ENCODE measurements around the gene U2AF1.
"Not testable (repeated sequence)": the region's sequence is repeated elsewhere in the genome, so short reads cannot be mapped to it uniquely, and the experiment has no call there.

The U2AF1 gene

GRCh38 chr21:43076643-43077042, 30.7 kb downstream of the U2AF1 start:
- DNase-seq (ENCODE audit: low read depth in 2 of 2) = not testable (repeated sequence)

DNA sequence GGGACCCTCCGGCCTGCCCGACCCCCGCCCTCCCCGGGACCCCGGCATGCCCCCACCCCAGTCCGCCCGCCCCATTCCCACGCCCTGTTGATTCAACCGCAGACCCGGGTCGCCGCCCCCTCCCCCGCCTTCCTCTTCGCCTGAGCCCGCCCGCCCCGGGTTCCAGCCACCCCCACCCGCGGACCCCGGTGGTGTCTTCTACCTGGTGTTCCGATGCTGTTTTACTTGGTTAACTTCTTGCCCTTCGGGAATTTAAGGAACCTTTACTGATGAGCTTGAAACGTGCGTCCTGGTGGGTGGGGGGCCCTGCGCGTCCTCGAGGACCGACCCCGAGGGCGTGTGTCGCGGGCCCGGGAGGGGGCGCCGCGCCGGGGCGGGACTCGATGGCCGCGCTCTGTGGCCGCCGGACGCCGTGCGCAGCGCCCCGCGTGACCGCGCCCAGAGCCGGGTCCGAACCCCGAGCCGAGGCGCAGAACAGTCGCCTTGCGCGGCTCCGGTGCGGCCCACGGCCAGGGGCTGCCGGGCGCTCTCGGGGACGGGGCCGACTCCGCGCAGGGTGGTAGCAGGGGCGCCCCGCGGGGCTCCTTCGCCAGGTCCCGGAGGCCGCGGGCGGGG, 31.2 kb downstream of the U2AF1 start:
- DNase-seq (ENCODE audit: low read depth in 2 of 2) = not testable (repeated sequence)

- DNase-seq (ENCODE audit: low read depth in 2 of 2) = not testable (repeated sequence)
These were observed 32.0 kb downstream of the U2AF1 start, which contains the start of gene CBS for GRCh38 chr21:43075170-43076022. TSS of gene CBS (minus strand) at chr21:43075835. CDS start at chr21:43072193, 3,642 bp downstream.

GRCh38 chr21:43074401-43075169, 32.8 kb downstream of the U2AF1 start:
- DNase-seq (ENCODE audit: low read depth in 2 of 2) = not testable (repeated sequence)

GRCh38 chr21:43072742-43073141, 34.6 kb downstream of the U2AF1 start:
- not testable (repeated sequence) for DNase-seq (ENCODE audit: low read depth in 2 of 2)

DNA sequence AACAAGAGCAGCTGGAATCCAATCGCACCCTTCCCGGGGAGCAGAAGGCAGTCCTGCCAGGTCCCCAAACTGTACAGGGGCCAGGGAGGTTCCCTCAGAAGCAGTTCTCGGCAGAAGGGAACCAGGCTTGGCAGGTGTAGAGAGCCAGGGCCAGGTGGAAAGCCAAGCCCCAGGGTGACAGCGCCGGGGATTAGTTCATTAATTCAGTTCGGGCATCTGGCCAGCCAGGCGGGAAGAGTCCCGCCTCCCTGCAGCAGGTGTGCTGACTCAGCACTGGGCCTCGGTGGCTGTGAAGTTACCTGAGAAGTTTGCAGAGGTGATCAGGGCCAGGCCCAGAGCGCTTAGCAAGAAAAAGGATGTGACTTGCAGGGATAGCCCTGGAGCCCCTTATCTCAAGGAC, 37.7 kb downstream of the U2AF1 start:
- not testable (repeated sequence) for DNase-seq (ENCODE audit: low read depth in 2 of 2)

DNA sequence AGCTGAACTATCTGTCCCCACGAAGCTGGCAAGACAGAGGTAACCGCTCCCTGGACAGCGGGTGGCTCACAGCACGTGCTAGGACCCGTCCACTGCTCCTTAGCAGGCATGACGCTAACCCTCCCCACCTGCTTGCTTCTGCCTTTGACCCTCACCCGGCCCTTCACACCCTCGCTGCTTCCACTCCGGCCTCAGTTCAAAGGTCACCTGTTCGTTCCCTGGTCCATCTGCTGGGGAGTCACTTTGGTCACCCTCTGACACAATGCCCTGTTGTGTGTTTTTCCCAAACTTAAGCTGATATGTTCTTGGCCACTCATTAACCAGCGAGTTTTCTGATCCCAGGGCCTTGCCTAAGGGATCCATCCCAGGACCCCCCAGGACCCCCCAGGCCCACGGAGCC, 39.3 kb downstream of the U2AF1 start:
- DNase-seq (ENCODE audit: low read depth in 2 of 2) = not testable (repeated sequence)

DNA sequence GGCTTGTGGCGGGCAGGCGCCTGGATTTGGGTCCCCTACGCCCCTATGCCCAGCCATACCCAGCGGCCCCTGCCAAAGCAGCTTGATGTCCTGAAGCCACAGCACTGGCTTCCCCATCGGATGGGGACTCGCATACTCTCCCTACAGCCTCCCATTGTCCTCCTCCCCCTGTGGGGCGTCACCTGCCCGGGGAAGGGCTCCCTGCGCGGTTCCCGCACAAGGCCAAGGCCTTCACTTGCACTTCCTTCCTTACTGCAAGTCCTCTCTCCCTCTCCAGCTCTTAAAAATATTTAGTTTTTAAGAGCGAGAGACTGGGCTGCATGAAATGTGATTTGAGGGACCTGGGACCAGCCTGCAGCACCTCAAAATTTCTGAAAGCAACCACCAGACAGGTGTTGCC, 40.7 kb downstream of the U2AF1 start:
- DNase-seq (ENCODE audit: low read depth in 2 of 2) = not testable (repeated sequence)

DNA sequence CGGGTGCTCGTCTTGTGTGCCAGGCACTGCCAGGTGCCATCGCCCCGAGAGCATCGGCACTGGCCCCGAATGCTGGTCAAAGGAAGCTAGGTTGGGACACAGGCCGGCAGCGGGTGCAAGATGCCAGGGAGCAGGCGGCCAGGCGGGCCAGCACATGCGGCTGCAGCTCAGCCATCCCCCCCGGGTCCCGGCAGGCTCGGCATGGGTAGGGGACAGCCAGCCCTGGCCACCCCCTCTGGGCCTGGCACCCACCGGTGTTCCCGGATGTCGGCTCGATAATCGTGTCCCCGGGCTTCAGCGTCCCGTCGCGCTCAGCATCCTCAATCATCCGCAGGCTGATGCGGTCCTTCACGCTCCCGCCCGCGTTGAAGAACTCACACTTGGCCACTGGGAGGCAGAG, 41.4 kb downstream of the U2AF1 start:
- DNase-seq (ENCODE audit: low read depth in 2 of 2) = not testable (repeated sequence)

DNA sequence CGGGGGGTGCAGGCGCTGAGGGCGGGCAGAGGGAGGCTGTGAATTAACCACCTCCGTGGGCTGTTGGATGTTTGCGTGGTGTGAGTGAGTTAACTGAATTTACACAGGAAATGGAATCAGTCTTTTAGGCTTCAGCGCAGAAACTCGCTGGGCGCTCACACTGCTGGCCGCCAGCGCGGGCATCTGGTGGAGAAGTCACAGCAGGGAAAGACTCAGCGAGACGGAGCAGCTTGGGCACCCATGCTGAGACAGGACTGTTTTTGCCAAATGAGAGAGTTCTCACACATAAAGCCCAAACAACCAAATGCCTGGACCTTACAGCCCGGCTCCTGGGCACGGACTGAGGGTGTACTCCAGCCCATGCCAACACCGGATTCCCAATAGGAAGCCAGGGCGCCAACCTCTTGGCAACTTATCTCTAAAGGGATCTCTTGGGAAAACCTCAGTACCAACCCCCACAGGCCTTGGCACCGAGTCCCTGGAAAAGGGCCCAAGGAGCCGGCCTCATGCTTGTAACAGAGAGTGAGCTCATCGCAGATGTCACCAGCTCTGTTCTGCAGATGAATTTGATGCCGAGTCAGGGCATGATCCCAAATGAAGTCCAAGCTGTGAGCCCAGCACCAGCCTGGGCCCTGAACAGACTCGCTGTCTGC, 43.0 kb downstream of the U2AF1 start:
- DNase-seq (ENCODE audit: low read depth in 2 of 2) = not testable (repeated sequence)

DNA sequence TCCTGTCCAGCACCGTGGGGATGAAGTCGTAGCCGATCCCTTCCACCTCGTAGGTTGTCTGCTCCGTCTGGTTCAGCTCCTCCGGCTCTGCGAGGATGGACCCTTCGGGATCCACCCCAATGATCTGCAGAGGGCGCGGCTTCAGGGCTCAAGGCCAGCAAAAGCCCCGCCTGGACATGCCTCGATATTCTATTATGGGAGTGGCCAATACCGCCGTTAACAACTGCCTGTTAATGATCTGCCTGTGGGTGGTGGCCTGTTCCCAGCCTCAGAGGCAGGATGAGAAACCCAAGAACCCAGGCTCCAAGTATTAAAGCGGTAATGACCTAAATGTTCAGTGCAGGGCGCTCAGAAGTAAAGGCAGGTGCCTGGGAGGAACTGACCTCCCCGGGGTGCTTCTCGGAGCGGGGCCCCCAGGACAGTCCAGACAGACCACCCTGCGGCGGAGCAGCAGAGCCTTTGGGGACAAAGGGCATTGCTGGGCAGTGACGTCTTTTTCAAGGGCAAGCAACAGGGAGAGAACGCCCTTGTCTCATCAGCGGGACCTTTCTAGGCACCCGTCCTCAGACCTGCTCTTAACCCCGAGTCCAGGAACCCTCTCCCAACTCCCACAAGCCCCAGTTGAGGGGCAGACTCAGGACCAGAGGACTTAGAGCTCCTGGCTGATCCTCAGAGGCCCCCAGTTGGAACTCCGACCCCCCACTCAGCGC, 44.3 kb downstream of the U2AF1 start:
- not testable (repeated sequence) for DNase-seq (ENCODE audit: low read depth in 2 of 2)

- DNase-seq (ENCODE audit: low read depth in 2 of 2) = not testable (repeated sequence)
These were observed 54.3 kb downstream of the U2AF1 start for GRCh38 chr21:43053112-43053511.

- not testable (repeated sequence) for DNase-seq (ENCODE audit: low read depth in 2 of 2)
These were observed 61.2 kb downstream of the U2AF1 start for GRCh38 chr21:43045876-43046821.

- not testable (repeated sequence) for DNase-seq (ENCODE audit: low read depth in 2 of 2)
These were observed 62.0 kb downstream of the U2AF1 start for GRCh38 chr21:43045165-43045875.

- DNase-seq (ENCODE audit: low read depth in 2 of 2) = not testable (repeated sequence)
These were observed 62.8 kb downstream of the U2AF1 start for GRCh38 chr21:43044547-43044946.

DNA sequence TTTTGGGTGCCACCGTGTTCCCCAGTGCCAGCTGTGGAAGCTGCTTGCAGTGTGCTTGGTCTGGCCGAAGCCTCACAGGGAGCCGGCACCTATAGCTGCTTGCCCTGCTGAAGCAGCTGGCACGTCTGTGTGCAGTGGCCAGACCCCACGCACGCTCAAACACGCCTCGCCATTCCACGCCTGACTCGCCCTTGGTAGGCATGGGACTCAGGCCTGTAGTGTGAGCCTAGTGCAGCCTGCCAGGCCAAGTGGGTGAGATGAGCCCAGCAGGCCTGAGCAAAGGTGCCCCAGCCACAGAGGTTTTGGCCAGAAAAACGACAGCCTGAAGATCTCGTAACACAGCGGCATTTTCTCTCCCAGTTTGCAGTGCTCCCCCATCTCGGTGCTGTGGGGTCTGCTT, 64.1 kb downstream of the U2AF1 start:
- not testable (repeated sequence) for DNase-seq (ENCODE audit: low read depth in 2 of 2)
